ENCODE data around the gene SLCO4A1. TPM values are rescaled to one million over a fixed set of nuclear protein-coding genes. Genes with fewer than 3 reads are reported as not detected.

SLCO4A1 gene
- total and polyA plus RNA-seq, 5 donors: 4.1 to 15.5 (median 5.9) TPM

DNA sequence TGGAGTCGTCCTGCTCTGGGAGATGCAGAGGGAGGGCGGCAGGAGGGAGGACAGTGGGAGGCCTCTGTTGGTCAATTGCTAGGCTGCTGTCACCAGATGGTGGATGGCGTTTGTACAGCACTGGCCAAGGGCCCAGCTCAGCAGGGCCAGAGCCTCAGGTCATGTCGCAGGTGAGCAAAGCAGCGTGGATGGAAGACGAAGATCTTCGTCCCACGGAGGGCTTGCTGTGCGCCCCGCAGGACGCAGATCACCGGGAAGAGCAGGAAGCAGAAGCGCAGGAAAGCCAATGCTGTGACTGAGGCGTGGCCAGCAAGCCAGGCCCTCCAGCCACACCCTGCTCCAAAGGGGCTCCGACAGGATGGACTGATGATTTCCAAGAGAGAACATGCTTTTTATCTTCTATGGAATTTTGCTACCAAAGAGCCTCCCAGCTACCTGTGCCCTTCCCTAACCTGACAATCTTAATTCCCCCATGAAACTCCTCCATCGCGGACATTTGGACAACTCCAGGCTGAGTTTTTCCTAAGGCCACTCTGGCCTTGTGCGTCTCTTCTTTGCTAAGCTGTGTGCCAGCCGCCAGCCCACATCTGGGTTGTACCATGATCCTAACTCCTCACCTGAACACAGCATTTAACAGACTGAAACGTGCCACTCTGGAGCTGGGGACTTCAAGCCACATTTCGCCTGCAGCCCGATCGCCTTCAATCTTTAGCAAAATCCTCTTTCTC lies 3.5 kb upstream of the SLCO4A1 start:
- H3K27ac ChIP-seq (ENCODE audit: low read length): no peak overlapping the region
- H3K27me3 ChIP-seq (ENCODE audit: control insufficient read depth, insufficient read depth): no peaks in the 10 kb centered on the region
- no peaks in the 10 kb centered on the region for H3K9me3 ChIP-seq (ENCODE audit: control insufficient read depth, low read length)
- DNase-seq: peak in 1 of 3 donors; percentile 11
- intact Hi-C loops (cut with DNase I): no loop called here
- H3K4me1 ChIP-seq (ENCODE audit: control insufficient read depth, insufficient read depth, low read length): no peaks in the 10 kb centered on the region
- 86% methylated on average over 23 of the region's 23 CpGs for WGBS
- no peak for ATAC-seq
- H3K4me3 ChIP-seq (ENCODE audit: low read length): no peak overlapping the region

DNA sequence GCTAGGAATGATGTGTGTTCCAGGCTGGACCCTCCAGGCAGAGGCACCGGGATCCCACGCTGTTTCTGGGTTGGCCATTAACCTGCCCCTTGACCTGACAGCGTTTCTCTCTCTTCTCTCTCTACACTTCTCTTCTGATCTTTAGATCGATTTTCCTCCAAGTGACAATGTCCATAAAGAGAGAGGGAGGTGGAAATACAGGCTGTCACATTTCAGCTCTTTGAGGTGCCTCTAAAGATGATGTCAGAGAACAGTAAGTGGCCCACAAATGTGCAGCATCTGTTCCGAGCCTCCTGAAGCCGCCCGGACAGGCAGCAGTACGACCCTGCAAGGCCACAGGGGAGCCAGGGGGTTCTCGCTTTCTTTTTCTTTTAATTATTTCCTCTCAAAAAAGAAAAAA lies 2.5 kb upstream of the SLCO4A1 start:
- Histone ChIP-seq H3K27ac (ENCODE audit: low read length) (no peak overlapping the region), H3K27me3 (ENCODE audit: control insufficient read depth, insufficient read depth) (no peaks in the 10 kb centered on the region), H3K4me1 (ENCODE audit: control insufficient read depth, insufficient read depth, low read length) (no peaks in the 10 kb centered on the region), H3K4me3 (ENCODE audit: low read length) (no peak overlapping the region), H3K9me3 (ENCODE audit: control insufficient read depth, low read length) (no peaks in the 10 kb centered on the region)
- ATAC-seq: no peak
- 87% methylated on average over 9 of the region's 9 CpGs for WGBS
- intact Hi-C loops (cut with DNase I): no loop called here
- DNase-seq: no peak

DNA sequence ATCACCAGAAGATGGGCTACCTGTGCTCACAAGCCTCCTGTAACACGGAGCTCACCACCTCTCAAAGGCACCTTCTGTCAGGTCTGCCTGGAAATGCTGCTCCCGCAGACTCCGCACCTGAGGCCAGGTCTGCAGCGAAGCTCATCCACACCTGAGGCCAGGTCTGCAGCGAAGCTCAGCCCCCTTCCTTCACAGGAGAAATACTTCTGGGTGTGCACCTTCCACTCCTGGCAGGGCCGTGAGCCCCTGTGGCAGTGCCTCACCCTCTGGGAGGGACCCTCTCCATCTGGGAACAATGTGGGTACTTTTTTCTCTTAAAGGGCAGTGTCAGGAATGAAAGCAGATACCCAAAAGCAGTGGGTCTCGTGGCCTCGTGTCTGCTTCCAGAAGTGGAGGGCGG lies 1.4 kb upstream of the SLCO4A1 start:
- intact Hi-C loops (cut with DNase I): no loop called here
- 91% methylated on average over 9 of the region's 9 CpGs for WGBS
- Histone ChIP-seq H3K27ac (ENCODE audit: low read length) (no peak overlapping the region), H3K4me1 (ENCODE audit: control insufficient read depth, insufficient read depth, low read length) (no peaks in the 10 kb centered on the region), H3K27me3 (ENCODE audit: control insufficient read depth, insufficient read depth) (no peaks in the 10 kb centered on the region), H3K9me3 (ENCODE audit: control insufficient read depth, low read length) (no peaks in the 10 kb centered on the region), H3K4me3 (ENCODE audit: low read length) (no peak overlapping the region)
- ATAC-seq: no peak
- DNase-seq: no peak

DNA sequence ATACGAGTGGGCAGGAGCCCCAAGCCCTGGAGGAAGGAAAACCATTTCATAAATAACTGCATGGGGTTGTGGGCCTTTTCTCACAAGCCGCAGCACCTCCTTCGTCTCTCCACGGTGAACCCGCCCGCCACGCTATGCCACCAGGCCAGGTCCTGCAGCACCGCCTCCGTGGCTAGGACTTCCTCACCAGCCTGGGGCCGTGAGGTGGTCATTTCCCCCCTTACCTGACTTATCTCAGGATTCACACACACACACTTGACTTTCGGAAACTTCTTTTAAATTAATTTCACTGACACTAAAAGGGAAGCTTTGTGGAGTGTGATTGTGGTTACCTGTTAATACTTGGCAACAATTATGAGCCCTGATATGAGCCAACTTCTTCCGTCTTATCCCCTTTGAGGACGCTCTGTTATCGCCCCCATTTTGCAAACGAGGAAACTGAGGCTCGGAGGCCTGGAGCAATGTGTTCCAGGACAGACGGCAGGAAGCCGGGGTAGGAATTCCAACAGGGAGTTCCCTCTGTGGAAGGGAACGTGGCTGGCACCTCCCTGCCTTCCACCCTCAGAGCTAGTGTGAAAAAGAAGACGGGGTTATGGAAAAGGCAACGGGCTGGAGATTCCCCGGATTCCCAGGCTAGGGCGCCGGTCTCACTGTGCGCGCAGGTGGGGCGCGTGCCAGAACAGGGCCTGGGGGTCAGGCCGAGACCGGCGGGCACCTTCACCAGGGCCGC lies 817 bp upstream of the SLCO4A1 start:
- intact Hi-C loops (cut with DNase I): no loop called here
- H3K4me3 ChIP-seq (ENCODE audit: low read length): peak overlapping the region; percentile 49
- WGBS: 41% methylated on average over 32 of the region's 32 CpGs
- no peaks in the 10 kb centered on the region for H3K9me3 ChIP-seq (ENCODE audit: control insufficient read depth, low read length)
- H3K4me1 ChIP-seq (ENCODE audit: control insufficient read depth, insufficient read depth, low read length): no peaks in the 10 kb centered on the region
- no peak for ATAC-seq
- no peaks in the 10 kb centered on the region for H3K27me3 ChIP-seq (ENCODE audit: control insufficient read depth, insufficient read depth)
- H3K27ac ChIP-seq (ENCODE audit: low read length): peak overlapping the region; percentile 64
- peak in 1 of 3 donors; percentile 52 for DNase-seq

DNA sequence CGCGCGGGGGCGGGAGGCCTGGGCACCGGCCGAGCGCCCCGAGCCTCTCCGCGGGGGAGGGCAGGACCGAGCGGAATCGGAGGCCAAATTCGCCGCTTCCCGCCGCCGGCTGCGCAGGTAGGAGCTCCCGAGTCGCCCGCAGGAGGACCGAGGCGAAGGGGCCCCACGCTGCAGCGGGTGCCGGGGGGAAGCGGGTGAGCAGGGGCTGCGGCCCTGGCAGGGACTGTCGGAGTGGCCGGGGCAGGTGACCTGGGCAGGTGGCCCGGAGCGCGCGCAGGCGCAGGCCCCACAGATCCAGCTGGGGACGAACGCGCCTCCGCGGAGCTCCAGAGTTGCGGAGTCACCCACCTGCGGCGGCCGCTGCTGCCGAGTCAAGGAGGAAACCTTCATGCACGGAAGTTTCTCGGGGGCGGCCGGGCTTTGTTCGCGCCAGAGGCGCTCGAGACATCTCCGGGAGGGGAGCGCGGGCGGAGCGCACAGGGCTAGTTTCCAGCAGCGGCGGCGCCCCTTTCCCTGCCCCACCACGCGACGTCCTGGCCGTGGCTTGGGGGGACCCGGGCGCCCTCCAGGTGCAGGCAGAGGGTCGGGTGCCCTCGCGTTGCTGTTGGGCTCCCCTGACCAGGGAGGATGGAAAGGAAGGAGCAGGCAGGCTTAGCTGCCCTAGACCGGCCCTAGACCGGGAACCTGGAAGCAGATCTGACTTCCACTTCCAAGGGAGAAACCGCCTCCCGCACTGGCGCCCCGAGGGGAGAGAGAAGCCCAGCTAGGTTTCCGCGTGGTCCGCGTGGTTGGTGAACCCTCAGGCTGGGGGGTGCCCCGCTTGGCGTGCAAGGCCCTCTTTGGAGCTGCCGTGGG lies 590 bp downstream of the SLCO4A1 start:
- under 1% methylated on average over 84 of the region's 84 CpGs for WGBS
- peak overlapping the region; percentile 3 for H3K27ac ChIP-seq (ENCODE audit: low read length)
- peak in 2 of 3 donors; percentile 73 to 78 for DNase-seq
- no peaks in the 10 kb centered on the region for H3K4me1 ChIP-seq (ENCODE audit: control insufficient read depth, insufficient read depth, low read length)
- peak overlapping the region; percentile 49 for H3K4me3 ChIP-seq (ENCODE audit: low read length)
- no peaks in the 10 kb centered on the region for H3K27me3 ChIP-seq (ENCODE audit: control insufficient read depth, insufficient read depth)
- intact Hi-C loops (cut with DNase I): no loop called here
- no peaks in the 10 kb centered on the region for H3K9me3 ChIP-seq (ENCODE audit: control insufficient read depth, low read length)
- peak; percentile 1 to 3 for ATAC-seq

DNA sequence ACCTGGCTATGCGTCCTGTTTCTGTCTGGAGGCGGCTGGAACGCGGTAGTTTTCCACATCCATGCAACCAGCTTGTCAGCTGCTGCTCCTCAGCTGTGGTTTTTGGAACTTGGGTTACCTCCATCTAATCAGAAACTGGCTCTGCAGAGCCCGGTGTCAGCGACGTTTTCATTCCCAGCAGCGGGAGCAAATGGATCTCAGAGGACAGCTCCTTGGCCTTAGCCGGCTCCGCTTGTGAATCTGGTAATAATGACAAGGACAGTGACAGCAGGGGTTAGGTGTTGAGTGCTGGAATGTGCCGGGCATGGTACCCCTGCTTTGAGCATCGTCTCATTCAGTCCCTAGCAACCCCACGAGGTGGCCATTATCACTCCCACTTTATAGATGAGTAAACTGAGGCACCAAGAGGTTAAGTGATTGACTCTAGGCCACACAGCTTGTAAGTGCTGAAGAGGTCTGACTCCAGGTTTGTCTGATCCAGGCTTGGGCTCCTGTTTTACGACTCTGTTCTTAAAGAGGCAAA lies 1.3 kb downstream of the SLCO4A1 start:
- H3K27me3 ChIP-seq (ENCODE audit: control insufficient read depth, insufficient read depth): no peaks in the 10 kb centered on the region
- intact Hi-C loops (cut with DNase I): no loop called here
- no peaks in the 10 kb centered on the region for H3K4me1 ChIP-seq (ENCODE audit: control insufficient read depth, insufficient read depth, low read length)
- H3K9me3 ChIP-seq (ENCODE audit: control insufficient read depth, low read length): no peaks in the 10 kb centered on the region
- DNase-seq: no peak
- H3K4me3 ChIP-seq (ENCODE audit: low read length): peak overlapping the region; percentile 49
- peak overlapping the region; percentile 3 for H3K27ac ChIP-seq (ENCODE audit: low read length)
- no peak for ATAC-seq
- 28% methylated on average over 14 of the region's 14 CpGs for WGBS

DNA sequence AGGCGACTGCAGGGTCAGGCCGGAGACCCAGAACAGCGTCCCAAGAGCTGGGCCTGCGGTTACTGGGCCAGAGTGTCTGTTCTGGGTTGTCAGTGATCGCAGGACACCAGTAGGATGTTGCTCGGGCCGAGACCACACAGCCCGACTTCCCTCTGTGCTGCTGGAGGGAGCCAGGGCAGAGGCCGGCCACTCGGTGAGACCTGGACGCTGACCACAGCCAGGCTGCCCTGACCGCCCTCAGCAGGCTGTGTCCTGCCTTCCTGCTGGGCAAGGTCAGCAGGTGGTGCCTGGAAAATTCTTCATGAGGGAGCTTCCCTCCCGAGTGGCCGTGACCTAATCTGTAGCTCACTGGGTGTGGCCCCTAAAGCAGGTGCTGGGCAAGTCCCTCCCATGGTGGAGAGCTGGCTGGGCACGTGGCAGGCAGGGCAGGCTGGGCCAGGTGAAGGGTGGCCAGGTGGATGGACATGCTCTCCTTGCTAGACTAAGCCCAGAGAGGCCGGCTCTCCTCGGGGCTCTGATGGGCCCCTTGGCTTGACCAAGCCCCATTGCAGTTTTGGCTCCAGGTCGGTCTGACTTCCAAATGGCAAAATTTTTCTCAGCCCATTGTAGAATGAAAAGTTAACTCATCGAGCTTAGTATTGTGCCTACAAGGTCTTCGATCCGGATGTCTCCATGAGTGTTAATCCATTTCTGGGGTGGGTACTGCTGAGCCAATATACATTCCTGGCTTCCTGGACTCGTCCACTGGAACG lies 1.9 kb downstream of the SLCO4A1 start:
- H3K9me3 ChIP-seq (ENCODE audit: control insufficient read depth, low read length): no peaks in the 10 kb centered on the region
- WGBS: 90% methylated on average over 23 of the region's 23 CpGs
- no peaks in the 10 kb centered on the region for H3K4me1 ChIP-seq (ENCODE audit: control insufficient read depth, insufficient read depth, low read length)
- intact Hi-C loops (cut with DNase I): no loop called here
- H3K27me3 ChIP-seq (ENCODE audit: control insufficient read depth, insufficient read depth): no peaks in the 10 kb centered on the region
- H3K4me3 ChIP-seq (ENCODE audit: low read length): peak overlapping the region; percentile 49
- DNase-seq (peak in 2 of 3 donors; percentile 56), ATAC-seq (no peak)
- H3K27ac ChIP-seq (ENCODE audit: low read length): no peak overlapping the region

DNA sequence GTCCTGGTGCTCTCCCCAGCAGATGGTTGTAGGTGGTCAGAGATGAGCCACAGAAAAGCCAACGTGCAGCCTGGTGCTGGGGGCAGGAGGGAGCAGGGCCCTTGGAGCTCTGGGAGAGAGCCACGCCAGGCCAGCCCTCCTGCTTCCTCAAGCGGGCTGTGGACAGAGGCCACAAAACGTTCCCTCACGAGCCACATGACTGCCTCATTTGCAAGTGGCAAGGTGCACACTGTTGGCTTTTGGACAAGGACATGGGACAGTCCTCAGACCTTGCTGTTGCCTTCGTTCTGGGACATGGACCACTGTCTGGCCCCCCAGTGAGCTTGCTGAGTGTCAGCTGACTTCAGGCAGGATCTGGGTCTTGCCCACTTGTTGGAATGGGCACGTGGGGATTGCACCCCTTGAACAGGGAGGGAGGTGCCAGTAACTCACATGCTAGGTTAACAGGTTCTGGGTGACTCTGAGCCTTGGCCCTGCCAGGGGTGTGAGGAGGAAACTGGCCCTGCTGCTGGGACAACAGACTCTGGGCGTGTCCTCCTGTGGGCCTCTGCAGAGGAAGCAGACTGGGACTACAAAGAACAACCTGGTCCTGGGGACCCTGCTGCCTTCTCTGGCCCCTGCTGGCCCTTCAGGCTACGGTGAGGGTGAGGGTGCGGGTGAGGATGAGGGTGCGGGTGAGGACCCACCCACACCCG lies 2.6 kb downstream of the SLCO4A1 start:
- Histone ChIP-seq H3K27me3 (ENCODE audit: control insufficient read depth, insufficient read depth) (no peaks in the 10 kb centered on the region), H3K4me1 (ENCODE audit: control insufficient read depth, insufficient read depth, low read length) (no peaks in the 10 kb centered on the region), H3K9me3 (ENCODE audit: control insufficient read depth, low read length) (no peaks in the 10 kb centered on the region), H3K27ac (ENCODE audit: low read length) (no peak overlapping the region), H3K4me3 (ENCODE audit: low read length) (no peak overlapping the region)
- intact Hi-C loops (cut with DNase I): no loop called here
- WGBS: 76% methylated on average over 12 of the region's 12 CpGs
- ATAC-seq (peak in 1 of 2 donors; percentile 22), DNase-seq (peak in 2 of 3 donors; percentile 56 to 70)

DNA sequence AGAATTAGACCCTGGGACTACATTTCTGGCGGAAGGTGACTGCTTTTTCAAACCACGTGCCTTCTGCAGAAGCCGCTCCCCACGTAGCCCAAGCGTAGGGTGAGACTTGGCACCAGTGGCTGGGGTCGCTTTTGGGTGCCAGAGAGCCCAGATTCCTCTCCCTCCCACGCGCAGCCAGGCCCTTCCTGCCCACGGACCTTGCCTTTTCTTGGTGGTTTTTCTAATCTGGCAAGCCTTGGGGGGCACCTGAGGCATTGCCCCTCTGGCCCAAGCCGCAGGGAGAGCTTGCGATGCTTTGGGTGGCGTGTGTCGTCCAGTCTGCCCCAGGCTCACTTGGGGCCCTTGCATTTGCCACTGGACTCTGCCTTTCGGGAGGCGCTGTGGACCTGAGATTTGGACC lies 3.3 kb downstream of the SLCO4A1 start:
- Histone ChIP-seq H3K27me3 (ENCODE audit: control insufficient read depth, insufficient read depth) (no peaks in the 10 kb centered on the region), H3K9me3 (ENCODE audit: control insufficient read depth, low read length) (no peaks in the 10 kb centered on the region), H3K27ac (ENCODE audit: low read length) (no peak overlapping the region), H3K4me1 (ENCODE audit: control insufficient read depth, insufficient read depth, low read length) (no peaks in the 10 kb centered on the region), H3K4me3 (ENCODE audit: low read length) (no peak overlapping the region)
- ATAC-seq: no peak
- WGBS: 88% methylated on average over 15 of the region's 15 CpGs
- no peak for DNase-seq
- intact Hi-C loops (cut with DNase I): no loop called here
